GM12878 (cell line): ENCODE results near the gene TRAPPC12.

ENCODE experiments used
- BHLHE40 ChIP-seq, 2 experiments: fragments of 450-650 bp in 1 of 2; IDR thresholded peaks; 2 replicates each; pipeline ENCODE4 v1.6.1; 2011 to 2017; ENCODE audit warnings: low read depth in 2 of 2, borderline replicate concordance in 1 of 2, improper control_type of control experiment in 1 of 2, low read length in 1 of 2, mild to moderate bottlenecking in 1 of 2
- CEBPB ChIP-seq, 2 experiments: fragments of 150-350 bp in 1 of 2; IDR thresholded peaks; 2 replicates each; pipeline ENCODE4 v1.6.1; 2012 to 2014; ENCODE audit warnings: low read depth in 2 of 2, low read length in 2 of 2, borderline replicate concordance in 1 of 2, inconsistent platforms in 1 of 2
- CTCF ChIP-seq, 3 experiments: IDR thresholded peaks in 2 of 3; conservative IDR thresholded peaks in 1 of 3; 2 replicates each; pipeline ENCODE4 v1.5.1; 2011; ENCODE audit warnings: low read depth in 3 of 3, low read length in 3 of 3, mild to moderate bottlenecking in 3 of 3, control low read depth in 2 of 3, moderate library complexity in 2 of 3, inconsistent platforms in 1 of 3, mixed read lengths in 1 of 3; ENCODE audit not compliant: control insufficient read depth in 2 of 3, insufficient read depth in 1 of 3; ENCODE audit errors: extremely low read depth in 1 of 3
- CUX1 ChIP-seq: IDR thresholded peaks from 2 replicates; pipeline ENCODE4 v1.6.1; 2012; ENCODE audit warnings: improper control_type of control experiment, low read depth, low read length; ENCODE audit not compliant: insufficient replicate concordance
- MTA2 ChIP-seq: fragments of 450-650 bp; IDR thresholded peaks from 2 replicates; pipeline ENCODE4 v1.6.1; 2016; ENCODE audit warnings: low read depth, mild to moderate bottlenecking, moderate library complexity
- NFXL1 ChIP-seq: fragments of 450-650 bp; IDR thresholded peaks from 2 replicates; pipeline ENCODE4 v1.6.1; 2017; ENCODE audit warnings: antibody characterized with exemption, mild to moderate bottlenecking, borderline replicate concordance
- RAD21 ChIP-seq: IDR thresholded peaks from 2 replicates; pipeline ENCODE4 v1.6.1; 2011; ENCODE audit warnings: mild to moderate bottlenecking, low read depth, low read length, moderate library complexity; ENCODE audit not compliant: insufficient read depth
- SUZ12 ChIP-seq: fragments of 200-600 bp; sonication (generic); IDR thresholded peaks from one replicate; pipeline ENCODE4 v1.6.1; 2018; ENCODE audit warnings: antibody characterized with exemption, mild to moderate bottlenecking; ENCODE audit not compliant: unreplicated experiment
- TCF12 ChIP-seq: IDR thresholded peaks from 2 replicates; pipeline ENCODE4 v1.6.1; 2011; ENCODE audit warnings: low read depth, mild to moderate bottlenecking, low read length
- ZBTB40 ChIP-seq: fragments of 450-650 bp; IDR thresholded peaks from 2 replicates; pipeline ENCODE4 v1.6.1; 2016; ENCODE audit warnings: mild to moderate bottlenecking, moderate library complexity, borderline replicate concordance

GRCh38 chr2:3520591-3520990 is 141.1 kb downstream of the TRAPPC12 start:
- TF ChIP-seq CTCF (IDR thresholded peaks at IDR 0.05 in 2 of 3, conservative IDR thresholded peaks at IDR 0.05 in 1 of 3; ENCODE audit: control insufficient read depth in 2 of 3, extremely low read depth in 1 of 3, insufficient read depth in 1 of 3, low read depth in 3 of 3, low read length in 3 of 3) (no peak), RAD21 (no peak), TCF12 (no peak), CUX1 (no peak), ZBTB40 (no peak), CEBPB (IDR thresholded peaks at IDR 0.05; ENCODE audit: borderline replicate concordance in 1 of 2, low read depth in 2 of 2, low read length in 2 of 2) (no peak), NFXL1 (no peak), SUZ12 (no peak), MTA2 (no peak), BHLHE40 (IDR thresholded peaks at IDR 0.05; ENCODE audit: borderline replicate concordance in 1 of 2, low read depth in 2 of 2, low read length in 1 of 2) (no peak)
